Lung microvascular endothelial cell (primary cell): ENCODE results near the gene GFI1. TPM values are rescaled to one million over a fixed set of nuclear protein-coding genes. Genes with fewer than 3 reads are reported as not detected.

Source experiments
- DNase-seq, 2 donors: peaks; one replicate each; pipeline versions ENCODE4 v3.0.0 to v3.0.0-alpha.2; 2010; ENCODE audit warnings: low read depth in 2 of 2
- total RNA-seq: library from RNA; depleted of rRNA; stranded (reverse); fragments of >200 nt; gene quantifications from 2 replicates; pipeline ENCODE4 v1.2.1, GENCODE V29; 2014

The GFI1 gene
- total RNA-seq, 1 donor from 2014 or later = not detected

- DNase-seq = no peak
These were observed 1.7 kb upstream of the GFI1 start for GRCh38 chr1:92488416-92488815.

- no peak for DNase-seq
These were observed 417 bp upstream of the GFI1 start for GRCh38 chr1:92487078-92487605.

- peak in 1 of 2 donors; percentile 39 for DNase-seq
These were observed 1.1 kb downstream of the GFI1 start for GRCh38 chr1:92485381-92486250.

- DNase-seq = no peak
These were observed 2.0 kb downstream of the GFI1 start for GRCh38 chr1:92484472-92485380.

- no peak for DNase-seq
These were observed 2.9 kb downstream of the GFI1 start for GRCh38 chr1:92483610-92484471.

- DNase-seq = no peak
These were observed 3.8 kb downstream of the GFI1 start for GRCh38 chr1:92482665-92483609.

- DNase-seq = peak; percentile 19 to 38
These were observed 4.6 kb downstream of the GFI1 start for GRCh38 chr1:92481971-92482664.

GRCh38 chr1:92481599-92481925 lies 5.2 kb downstream of the GFI1 start:
- DNase-seq = no peak

GRCh38 chr1:92480813-92481598 lies 5.7 kb downstream of the GFI1 start:
- DNase-seq = no peak

GRCh38 chr1:92480200-92480812 lies 6.4 kb downstream of the GFI1 start:
- DNase-seq = no peak

GRCh38 chr1:92479587-92479986 lies 7.1 kb downstream of the GFI1 start:
- no peak for DNase-seq

GRCh38 chr1:92478393-92478792 lies 8.3 kb downstream of the GFI1 start:
- no peak for DNase-seq

- DNase-seq = no peak
These were observed 10.6 kb downstream of the GFI1 start for GRCh38 chr1:92476071-92476631.

GRCh38 chr1:92475029-92475428 lies 11.7 kb downstream of the GFI1 start:
- DNase-seq = no peak

GRCh38 chr1:92473781-92474495 lies 12.8 kb downstream of the GFI1 start:
- DNase-seq = no peak

- no peak for DNase-seq
These were observed 16.5 kb downstream of the GFI1 start for GRCh38 chr1:92470216-92470615.

GRCh38 chr1:92466683-92467352 lies 19.9 kb downstream of the GFI1 start:
- no peak for DNase-seq
